ENCODE results near the gene CDKN2C. TPM values are rescaled to one million over a fixed set of nuclear protein-coding genes. Genes with fewer than 3 reads are reported as not detected.

The CDKN2C gene
- total RNA-seq, 4 donors from 2014 or later, result 21.1 to 52.1 (median 38.8) TPM

DNA sequence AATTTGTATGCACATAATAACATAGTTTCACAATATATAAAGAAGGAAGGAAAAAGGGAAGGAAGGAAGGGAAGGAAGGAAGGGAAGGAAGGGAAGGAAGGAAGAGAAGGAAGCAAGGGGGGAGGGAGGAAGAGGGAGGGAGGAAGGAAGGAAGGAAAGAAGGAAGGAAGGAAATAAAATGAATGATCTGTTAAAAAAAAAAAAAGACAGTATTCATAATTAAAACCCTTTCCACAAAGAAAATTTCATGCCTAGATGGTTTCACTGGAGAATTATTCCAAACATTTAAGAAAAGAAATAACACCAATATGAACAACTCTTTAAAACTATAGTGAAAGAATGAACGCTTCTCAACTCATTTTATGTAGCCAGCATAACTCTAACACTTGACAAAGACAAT, 44.8 kb downstream of the CDKN2C start:
- Histone ChIP-seq H3K9me3 (peaks cover 0 to 13% (median 0%) of the 10 kb centered on the region in 3 donors), H3K4me1 (peaks cover 0 to 3% (median 0%) of the 10 kb centered on the region in 3 donors), H3K4me3 (no peak overlapping the region), H3K36me3 (no peaks in the 10 kb centered on the region), H3K27ac (no peak overlapping the region), H3K27me3 (no peaks in the 10 kb centered on the region)
- no peak for ATAC-seq
- TF ChIP-seq, protein P1, sequence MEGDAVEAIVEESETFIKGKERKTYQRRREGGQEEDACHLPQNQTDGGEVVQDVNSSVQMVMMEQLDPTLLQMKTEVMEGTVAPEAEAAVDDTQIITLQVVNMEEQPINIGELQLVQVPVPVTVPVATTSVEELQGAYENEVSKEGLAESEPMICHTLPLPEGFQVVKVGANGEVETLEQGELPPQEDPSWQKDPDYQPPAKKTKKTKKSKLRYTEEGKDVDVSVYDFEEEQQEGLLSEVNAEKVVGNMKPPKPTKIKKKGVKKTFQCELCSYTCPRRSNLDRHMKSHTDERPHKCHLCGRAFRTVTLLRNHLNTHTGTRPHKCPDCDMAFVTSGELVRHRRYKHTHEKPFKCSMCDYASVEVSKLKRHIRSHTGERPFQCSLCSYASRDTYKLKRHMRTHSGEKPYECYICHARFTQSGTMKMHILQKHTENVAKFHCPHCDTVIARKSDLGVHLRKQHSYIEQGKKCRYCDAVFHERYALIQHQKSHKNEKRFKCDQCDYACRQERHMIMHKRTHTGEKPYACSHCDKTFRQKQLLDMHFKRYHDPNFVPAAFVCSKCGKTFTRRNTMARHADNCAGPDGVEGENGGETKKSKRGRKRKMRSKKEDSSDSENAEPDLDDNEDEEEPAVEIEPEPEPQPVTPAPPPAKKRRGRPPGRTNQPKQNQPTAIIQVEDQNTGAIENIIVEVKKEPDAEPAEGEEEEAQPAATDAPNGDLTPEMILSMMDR (IDR thresholded peaks at IDR 0.05), result no peak
- TF ChIP-seq POLR2AphosphoS5 (IDR thresholded peaks at IDR 0.05), result no peak
- no peak for TF ChIP-seq POLR2A (IDR thresholded peaks at IDR 0.05)
- no peak for TF ChIP-seq EP300 (IDR thresholded peaks at IDR 0.05)
- 85 to 86% methylated on average over 1 of the region's 1 CpG for WGBS, 2 donors (ENCODE audit: low coverage in 1 of 2)

DNA sequence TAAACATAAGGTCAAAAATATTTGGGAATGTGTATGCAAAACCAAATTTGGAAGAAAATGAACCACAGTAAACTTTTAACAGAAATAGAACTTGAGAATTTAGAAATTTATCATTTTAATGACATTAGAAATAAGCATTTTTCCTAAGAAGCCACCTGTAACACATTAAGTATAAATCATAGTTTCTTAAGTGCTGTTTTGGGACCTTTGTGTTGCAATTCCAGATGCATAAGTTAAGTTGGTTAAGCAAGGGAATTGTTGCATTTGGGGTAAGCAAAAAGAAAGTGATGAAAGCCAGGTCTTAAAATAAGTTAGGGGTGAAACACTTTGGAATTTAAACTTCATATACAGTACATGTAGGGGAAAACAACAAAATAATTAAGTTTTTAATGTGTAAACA, 49.8 kb downstream of the CDKN2C start:
- no peak for ATAC-seq

More for the DNA sequence above, 49.8 kb downstream of the CDKN2C start:
- Histone ChIP-seq H3K27me3 (no peaks in the 10 kb centered on the region), H3K4me3 (no peak overlapping the region), H3K9me3 (no peaks in the 10 kb centered on the region), H3K4me1 (peaks cover 0 to 5% (median 0%) of the 10 kb centered on the region in 3 donors), H3K27ac (no peak overlapping the region), H3K36me3 (no peaks in the 10 kb centered on the region)
- TF ChIP-seq, protein P1 (IDR thresholded peaks at IDR 0.05), result no peak
- TF ChIP-seq EP300 (IDR thresholded peaks at IDR 0.05) (no peak), POLR2AphosphoS5 (IDR thresholded peaks at IDR 0.05) (no peak), POLR2A (IDR thresholded peaks at IDR 0.05) (no peak)

Other genes starting within 250 kb of the CDKN2C start
- gene FAF1, start 10.0 kb upstream of the CDKN2C start, total RNA-seq, result 10 to 100 TPM; 60.4 to 89.0 (median 67.8) TPM
- not detected for gene C1orf185, start 132.0 kb downstream of the CDKN2C start, total RNA-seq

Data from gastroesophageal sphincter (tissue), 4 donors.